ENCODE results near the gene ZNF99.
"Not testable (repeated sequence)": the region's sequence is repeated elsewhere in the genome, so short reads cannot be mapped to it uniquely, and the experiment has no call there.

Gene ZNF99

DNA sequence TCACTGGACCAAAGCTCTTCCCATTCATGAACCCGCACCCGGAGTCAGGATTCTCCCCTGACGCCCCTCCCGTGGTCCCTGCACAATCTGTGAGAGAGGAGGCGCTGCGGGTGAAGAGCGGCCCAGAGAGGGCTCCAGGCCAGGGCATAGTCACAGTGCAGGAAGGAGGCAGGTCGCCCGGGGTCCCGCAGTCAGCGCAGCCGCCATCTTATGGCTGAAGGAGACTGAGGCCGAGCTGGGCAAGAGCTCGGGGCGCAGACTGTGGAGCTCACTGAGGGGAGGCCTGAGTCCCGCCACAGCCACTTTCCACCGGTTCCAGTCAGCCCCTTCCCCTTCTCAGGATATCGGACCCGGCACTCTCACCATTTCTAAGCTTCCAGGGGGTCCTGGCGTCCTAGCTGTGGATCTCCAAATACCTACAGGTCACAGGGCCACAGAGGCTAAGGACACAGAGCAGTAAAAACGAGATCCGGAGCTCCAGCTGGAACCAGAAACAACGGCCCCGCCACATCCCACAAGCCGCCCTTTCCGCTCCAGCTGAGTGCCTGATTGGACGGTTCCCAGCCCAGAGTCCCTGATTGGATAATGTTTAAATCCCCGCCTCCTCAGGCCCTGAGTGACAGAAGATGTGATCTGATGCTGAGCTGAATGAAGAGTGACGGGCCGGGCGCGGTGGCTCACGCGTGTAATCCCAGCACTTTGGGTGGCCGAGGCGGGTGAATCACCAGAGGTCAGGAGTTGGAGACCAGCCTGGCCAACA lies at the start of gene ZNF99:
TSS of gene ZNF99 (minus strand) at position 501 of the 760 bp plus-strand sequence. CDS start at position 366, 135 bp downstream.
- no peak for DNase-seq (ENCODE audit: low read depth in 2 of 2)

DNA sequence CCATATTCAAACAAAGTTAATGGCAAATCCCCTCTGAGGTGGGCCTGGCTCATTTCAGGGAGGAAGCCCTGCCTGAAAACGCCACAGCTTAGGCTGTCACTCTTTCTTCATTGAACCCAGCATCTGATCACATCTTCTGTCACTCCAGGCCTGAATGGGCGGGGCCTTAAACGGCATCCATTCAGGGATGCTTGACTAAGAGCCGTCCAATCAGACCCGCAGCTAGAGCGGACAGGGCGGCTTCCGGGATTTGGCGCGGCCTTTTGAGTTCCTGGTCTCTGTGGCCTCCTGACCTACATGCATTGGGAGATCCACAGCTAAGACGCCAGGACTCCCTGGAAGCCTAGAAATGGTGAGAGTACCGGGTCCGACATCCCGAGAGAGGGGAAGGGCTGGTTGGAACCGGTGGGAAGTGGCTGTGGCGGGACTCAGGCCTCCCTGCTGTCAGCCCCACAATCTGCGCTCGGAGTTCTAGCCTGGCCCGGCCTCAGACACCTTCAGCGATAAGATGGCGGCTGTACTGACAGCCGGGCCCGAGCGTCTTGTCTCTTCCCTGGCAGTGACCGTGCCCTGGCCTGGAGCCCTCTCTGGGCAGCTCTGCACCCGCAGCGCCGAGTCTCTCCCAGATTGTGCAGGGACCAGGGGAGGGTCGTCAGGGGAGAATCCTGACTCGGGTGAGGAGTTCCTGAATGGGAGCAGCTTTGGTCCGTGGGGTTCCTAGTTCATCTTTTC lies 48.2 kb upstream of the ZNF99 start, which contains the start of gene ZNF723:
TSS of gene ZNF723 (plus strand) at position 261 of the 732 bp plus-strand sequence. CDS start at position 350, 89 bp downstream.
- no peak for DNase-seq (ENCODE audit: low read depth in 2 of 2)

DNA sequence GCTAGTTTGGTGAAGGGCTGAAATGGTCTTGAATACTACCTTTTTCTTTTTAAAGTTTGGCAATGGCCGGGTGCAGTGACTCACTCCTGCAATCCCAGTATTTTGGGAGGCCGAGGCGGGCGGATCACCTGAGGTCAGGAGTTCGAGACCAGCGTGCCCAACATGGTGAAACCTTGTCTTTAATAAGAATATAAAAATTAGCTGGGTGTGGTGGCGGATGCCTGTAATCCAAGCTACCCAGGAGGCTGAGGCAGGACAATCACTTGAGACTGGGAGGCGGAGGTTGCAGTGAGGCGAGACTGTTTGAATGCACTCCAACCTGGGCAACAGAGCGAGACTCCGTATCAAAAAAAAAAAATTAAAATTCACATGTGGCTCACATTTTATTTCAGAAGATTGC lies 47.3 kb upstream of the ZNF99 start:
- no peak for DNase-seq (ENCODE audit: low read depth in 2 of 2)

DNA sequence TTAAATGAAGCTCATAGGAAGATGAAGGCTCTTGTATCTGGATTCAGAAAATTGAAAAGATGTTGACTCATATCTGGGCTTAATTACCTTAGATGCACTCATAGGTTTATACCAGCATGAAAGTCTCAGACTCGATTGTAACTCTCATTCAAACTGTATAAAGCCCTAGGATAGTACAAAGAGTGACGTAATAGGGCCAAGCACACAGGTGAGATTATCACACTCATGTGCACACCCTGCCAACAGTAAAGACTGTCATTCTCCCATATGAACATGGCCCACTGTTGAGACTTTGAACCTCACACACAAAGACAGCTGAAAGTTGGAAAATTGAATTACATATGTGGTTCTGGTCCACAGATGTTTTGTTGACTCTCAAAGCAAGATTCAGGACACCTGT lies 30.2 kb upstream of the ZNF99 start:
- no peak for DNase-seq (ENCODE audit: low read depth in 2 of 2)

DNA sequence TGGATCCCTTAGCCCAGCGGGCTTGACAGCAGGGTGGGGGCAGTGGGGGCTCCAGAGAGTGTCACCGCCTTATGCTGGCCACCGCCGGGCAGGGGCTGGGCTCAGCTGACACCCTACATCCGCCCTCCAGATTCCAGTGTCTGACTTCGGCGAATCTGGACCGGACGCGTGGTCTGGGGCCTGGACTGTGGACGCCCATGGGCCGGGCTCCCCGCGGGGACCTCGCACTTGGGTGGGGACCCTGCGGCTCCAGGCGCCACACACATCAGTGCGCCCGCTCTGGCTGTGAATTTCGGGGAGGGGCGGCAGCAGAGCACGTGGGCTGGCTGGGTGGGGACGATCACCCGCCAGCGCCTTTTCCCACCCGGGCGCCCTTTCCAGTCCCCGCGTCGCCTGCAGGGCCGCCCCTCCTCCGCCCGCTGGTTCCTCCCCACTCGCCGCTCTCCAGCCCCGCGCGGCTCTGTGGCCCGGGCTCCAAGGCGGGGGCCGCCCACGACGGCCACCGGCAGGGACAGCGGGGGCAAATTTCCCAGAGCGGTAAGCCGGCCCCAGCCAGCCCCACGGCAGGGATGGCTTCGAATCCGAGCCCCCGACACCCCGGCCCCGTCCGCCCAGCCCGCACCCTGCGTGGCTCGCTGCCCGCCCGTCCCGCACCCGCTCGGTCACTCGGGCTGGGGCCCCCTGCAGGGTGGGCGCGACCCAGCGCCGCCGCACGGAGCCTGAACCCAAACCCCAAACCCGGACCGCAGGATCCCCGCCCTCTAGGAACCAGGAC lies 23.3 kb upstream of the ZNF99 start:
- DNase-seq (ENCODE audit: low read depth in 2 of 2): no peak

DNA sequence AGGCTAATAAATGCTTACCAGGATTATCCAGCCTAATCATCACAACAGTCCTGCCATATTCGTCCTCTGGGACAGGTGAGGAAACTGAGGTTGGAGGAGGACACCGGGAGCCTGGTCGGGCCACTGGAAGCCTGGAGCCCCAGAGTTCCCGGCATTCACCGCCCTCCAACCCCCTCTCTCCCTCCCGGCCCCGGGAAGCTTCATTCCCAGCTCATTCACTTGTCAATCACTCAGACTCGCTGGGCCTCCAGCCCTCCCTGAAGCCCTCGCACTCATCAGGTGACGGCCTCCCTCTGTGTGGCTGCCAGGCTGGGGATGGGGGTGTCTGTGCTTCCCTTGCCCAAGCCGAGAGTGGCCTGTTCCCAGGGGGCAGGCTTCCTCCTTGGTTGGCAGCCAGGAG lies 22.5 kb upstream of the ZNF99 start:
- DNase-seq (ENCODE audit: low read depth in 2 of 2): no peak

DNA sequence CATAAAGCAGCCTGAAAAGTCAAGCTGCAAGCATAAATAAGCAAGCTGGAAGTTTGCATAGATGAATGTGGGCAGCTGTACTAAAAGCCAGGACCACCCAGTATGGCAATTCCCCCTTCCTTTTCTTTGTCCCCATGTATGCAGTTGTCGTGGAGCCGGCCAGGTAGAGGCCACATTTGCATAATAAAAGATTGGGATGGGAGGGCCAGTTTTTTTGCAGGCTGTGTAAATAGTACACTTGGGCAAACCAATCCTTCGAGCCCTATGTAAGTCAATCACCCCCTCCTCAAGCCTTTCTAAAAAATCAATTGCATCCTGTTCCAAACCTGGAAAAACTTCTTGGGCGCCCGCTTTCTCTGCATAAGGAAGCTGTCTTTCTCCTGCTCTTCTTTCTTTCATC lies 13.1 kb upstream of the ZNF99 start:
- no peak for DNase-seq (ENCODE audit: low read depth in 2 of 2)

DNA sequence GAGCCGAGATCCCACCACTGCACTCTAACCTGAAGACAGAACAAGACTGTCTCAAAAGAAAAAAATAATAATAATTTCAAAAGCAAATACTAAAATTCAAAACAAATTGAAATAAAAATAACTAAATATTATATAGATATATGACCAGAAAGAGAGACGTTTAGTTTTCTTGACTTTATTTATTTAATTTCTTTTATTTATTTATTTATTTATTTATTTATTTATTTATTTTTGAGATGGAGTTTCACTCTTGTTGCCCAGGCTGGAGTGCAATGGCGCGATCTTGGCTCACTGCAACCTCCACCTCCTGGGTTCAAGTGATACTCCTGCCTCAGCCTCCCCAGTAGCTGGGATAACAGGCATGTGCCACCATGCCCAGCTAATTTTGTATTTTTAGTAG lies 8.9 kb upstream of the ZNF99 start:
- not testable (repeated sequence) for DNase-seq (ENCODE audit: low read depth in 2 of 2)

DNA sequence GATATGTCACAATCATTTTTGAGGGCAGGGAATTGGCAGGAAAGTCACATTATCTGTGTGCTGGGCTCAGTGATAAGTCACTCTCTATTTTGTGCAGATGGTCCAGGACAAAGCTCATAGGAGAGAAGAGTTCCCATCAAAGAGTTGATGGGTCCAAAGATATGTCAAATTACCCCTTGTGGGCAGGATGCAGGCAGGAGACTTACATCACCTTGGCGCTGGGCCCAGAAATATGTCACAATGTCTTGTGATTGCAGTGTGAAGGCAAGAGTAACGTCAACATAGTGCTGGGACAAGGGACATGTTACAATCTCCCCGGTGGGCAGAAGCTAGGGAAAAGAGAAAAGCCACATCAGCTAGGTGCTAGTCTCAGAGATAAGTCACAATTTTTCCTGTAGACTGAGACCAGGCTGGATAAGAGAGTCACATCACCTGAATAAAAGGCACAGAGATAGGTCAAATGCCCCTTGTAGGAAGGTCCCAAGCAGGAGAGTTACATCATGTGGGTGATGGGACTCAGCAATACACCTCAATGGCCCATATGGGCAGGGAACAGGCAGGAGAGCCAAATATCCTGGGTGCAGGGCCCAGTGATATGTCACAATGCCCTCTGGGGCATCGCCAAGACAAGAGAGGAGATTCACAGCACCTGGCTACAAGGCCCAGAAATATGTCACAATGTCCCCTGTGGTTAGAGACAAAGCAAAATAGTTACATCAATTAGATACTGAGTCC lies 47.9 kb downstream of the ZNF99 start:
- DNase-seq (ENCODE audit: low read depth in 2 of 2): no peak

DNA sequence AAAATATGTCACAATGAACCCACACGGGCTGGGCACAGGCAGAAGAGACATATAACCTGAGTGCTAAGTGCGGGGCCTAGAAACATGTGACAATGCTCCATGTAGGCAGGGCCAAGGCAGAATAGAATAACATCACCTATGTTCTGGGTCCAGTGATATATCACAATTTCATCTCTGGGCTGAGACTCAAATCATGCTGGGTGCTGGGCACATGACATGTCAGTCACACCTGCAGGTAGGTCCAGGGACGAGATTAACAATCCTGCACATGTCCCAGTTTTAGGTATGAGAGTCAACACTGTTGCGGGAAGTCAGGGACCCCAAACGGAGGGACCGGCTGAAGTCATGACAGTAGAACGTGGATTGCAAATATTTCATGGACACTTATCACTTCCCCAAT lies 50.3 kb downstream of the ZNF99 start:
- DNase-seq (ENCODE audit: low read depth in 2 of 2): no peak

DNA sequence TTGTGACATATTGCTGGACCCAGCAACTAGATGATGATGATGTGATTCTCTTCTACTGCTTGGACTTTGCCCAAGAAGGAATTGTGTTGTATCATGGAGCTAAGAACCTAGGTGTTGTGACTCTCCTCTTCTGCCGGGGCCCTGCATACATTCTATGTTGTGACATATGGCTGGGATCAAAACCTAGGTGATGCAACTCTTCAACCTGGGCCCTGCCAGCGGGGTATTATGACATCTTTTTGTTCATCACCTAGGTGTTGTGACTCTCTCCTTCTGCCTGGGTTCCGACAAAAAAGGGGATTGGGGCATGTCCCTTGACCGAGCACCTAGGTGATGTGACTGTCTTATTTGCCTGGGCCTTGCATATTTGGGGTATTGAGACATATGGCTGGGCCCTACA lies 55.7 kb downstream of the ZNF99 start:
- DNase-seq (ENCODE audit: low read depth in 2 of 2): not testable (repeated sequence)

DNA sequence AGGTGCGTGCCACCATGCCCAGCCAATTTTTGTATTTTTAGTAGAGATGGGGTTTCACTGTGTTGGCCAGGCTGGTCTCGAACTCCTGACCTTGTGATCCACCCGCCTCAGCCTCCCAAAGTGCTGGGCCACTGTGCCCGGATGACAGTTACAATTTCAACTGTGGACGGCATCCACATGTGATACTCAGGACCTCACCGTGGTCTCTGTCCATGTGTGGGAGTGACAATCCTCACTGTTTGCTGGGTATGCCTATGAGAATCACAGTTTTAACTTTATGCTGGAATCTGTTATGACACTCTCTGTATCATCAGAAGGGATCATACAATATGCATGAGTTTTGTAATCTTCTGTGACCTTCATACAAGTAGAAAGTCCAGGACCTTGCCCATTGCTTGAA lies 62.4 kb downstream of the ZNF99 start:
- DNase-seq (ENCODE audit: low read depth in 2 of 2): not testable (repeated sequence)

DNA sequence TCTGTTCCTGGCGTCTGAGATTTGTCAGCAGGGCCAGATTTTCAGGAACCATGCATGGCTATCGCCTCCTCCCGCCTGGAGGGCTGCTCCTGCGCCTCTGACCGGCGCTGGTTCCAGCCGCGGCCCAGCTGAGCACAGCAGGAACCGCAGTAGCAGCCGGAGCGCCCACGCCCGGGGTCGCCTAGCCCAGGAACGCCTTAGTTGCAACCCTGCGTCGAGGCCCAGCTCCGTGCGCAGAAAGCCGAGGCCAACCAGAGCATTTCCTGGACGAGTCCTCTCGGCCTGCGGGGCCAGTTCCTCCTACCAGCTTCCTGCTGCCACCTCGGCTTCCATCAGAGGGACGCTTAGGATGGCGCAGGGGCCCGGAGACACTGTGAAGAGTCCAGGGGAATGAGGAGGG lies 75.0 kb downstream of the ZNF99 start:
- no peak for DNase-seq (ENCODE audit: low read depth in 2 of 2)

DNA sequence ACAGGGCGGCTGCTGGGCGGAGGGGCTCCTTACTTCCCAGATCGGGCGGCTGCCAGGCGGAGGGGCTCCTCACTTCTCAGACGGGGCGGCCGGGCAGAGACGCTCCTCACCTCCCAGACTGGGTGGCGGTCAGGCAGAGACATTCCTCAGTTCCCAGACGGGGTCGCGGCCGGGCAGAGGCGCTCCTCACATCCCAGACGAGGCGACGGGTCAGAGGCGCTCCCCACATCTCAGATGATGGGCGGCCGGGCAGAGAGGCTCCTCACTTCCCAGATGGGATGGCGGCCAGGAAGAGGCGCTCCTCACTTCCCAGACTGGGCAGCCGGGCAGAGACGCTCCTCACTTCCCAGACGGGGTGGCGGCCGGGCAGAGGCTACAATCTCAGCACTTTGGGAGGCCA lies 80.9 kb downstream of the ZNF99 start:
- DNase-seq (ENCODE audit: low read depth in 2 of 2): not testable (repeated sequence)

DNA sequence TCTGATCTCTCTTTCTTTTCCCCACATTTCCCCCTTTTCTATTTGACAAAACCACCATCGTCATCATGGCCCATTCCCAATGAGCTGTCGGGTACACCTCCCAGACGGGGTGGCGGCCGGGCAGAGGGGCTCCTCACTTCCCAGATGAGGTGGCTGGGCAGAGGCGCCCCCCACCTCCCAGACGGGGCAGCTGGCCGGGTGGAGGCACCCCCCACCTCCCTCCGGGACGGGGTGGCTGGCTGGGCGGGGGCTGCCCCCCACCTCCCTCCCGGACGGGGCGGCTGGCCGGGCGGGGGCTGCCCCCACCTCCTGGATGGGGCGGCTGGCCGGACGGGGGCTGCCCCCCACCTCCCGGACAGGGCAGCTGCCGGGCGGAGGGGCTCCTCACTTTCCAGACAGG lies 81.3 kb downstream of the ZNF99 start:
- not testable (repeated sequence) for DNase-seq (ENCODE audit: low read depth in 2 of 2)

Measured in stimulated activated CD8-positive, alpha-beta memory T cell treated with anti-CD3 and anti-CD28 coated beads, Interleukin-2, amount 100 ng/mL, for 1 hour (primary cell).